WI38 (cell line): ENCODE results near the gene BASP1.
"Not testable (repeated sequence)": the region's sequence is repeated elsewhere in the genome, so short reads cannot be mapped to it uniquely, and the experiment has no call there.

Experiments used
- H3K4me3 ChIP-seq: 2 replicates; pipeline ENCODE4 v1.5.1; 2011; ENCODE audit warnings: low read depth, mild to moderate bottlenecking, control low read depth, low read length
- TF ChIP-seq, protein P1 (sequence below): IDR thresholded peaks from 2 replicates; pipeline ENCODE4 v1.5.1; 2012; ENCODE audit warnings: low read depth, mild to moderate bottlenecking, control low read depth, low read length

Gene BASP1

DNA sequence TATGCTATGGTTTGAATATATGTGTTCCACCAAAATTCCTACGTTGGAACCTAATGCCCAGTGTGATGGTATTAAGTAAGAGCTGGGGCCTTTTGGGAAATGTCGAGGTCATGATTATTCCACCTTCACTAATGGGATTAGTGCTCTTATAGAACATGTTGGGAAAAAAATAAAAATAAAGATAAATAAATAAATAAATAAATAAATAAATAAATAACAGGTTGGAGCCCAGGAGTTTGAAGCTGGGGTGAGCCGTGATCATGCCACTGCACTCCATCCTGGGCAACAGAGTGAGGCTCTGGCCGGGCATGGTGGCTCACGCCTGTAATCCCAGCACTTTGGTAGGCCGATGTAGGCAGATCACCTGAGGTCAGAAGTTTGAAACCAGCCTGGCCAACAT lies 22.5 kb downstream of the BASP1 start:
- no peak overlapping the region for H3K4me3 ChIP-seq
- TF ChIP-seq, protein P1, sequence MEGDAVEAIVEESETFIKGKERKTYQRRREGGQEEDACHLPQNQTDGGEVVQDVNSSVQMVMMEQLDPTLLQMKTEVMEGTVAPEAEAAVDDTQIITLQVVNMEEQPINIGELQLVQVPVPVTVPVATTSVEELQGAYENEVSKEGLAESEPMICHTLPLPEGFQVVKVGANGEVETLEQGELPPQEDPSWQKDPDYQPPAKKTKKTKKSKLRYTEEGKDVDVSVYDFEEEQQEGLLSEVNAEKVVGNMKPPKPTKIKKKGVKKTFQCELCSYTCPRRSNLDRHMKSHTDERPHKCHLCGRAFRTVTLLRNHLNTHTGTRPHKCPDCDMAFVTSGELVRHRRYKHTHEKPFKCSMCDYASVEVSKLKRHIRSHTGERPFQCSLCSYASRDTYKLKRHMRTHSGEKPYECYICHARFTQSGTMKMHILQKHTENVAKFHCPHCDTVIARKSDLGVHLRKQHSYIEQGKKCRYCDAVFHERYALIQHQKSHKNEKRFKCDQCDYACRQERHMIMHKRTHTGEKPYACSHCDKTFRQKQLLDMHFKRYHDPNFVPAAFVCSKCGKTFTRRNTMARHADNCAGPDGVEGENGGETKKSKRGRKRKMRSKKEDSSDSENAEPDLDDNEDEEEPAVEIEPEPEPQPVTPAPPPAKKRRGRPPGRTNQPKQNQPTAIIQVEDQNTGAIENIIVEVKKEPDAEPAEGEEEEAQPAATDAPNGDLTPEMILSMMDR, result no peak

DNA sequence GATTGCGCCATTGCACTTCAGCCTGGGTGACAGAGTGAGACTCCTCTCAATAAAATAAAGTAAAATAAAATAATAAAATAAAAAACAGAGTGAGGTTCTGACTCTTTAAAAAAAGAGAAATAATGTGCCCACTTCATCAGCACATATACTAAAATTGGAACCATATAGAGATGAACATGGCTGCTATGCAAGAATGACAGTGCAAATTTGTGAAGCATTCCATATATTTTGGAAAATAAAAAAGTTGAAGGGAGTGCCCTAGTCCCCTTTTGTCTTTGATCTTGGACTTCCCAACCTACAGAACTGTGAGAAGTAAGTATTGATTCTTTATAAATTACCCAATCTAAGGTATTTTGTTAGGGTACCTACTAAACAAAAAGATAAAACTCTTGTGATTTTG lies 23.1 kb downstream of the BASP1 start:
- TF ChIP-seq, protein P1, result no peak
- no peak overlapping the region for H3K4me3 ChIP-seq

DNA sequence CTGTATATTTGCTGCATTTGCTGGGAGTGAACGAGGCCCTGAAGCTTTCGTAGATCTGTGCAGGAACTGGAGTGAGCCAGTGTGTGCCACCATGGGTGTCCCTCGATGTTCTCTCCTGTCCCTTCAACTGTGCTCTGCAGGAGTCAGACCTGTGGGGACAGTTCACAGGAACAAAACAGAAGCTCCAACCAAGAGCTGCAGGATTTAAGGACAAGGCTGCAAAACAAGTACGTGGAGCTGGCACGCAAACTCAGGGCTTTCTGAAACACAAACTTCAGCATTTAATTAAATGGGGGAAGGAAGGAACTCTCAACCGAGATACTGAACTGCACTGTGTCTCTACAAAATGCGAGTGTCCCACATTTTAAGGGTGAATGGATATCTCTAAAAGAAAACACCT lies 24.2 kb downstream of the BASP1 start:
- TF ChIP-seq, protein P1, result no peak
- no peak overlapping the region for H3K4me3 ChIP-seq

DNA sequence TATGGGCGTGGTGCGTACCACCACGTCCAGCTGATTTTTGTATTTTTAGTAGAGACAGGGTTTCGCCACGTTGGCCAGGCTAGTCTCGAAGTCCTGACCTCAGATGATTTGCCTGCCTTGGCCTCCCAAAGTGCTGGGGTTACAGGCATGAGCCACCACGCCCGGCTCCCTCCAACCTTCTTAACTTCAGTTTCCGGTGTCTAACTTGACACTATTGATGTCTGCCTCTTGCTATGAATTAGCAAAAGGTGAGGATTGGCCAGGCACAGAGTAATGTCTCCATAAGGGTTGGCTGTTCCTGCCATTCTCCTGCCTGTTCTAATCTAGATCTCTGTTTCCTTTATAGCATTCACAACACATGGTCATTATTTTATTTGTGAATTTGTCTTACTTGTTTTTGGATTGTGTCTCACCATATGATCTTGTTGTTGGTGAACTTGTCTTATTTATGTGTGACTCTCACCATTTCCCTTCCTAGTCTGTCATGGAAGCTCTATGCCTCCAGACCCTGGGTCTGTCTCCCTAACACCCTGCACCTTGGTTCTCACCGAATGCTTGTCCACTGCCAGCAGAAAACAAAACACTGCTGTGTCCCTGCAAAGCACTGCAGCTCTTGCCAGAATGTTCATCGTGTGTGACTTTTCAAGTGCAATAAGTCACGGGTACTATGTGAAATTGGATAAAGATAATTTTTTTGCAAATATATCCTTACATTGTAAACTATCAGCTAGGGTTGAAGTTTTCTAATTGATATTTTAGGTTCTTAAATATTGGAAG lies 26.0 kb downstream of the BASP1 start:
- H3K4me3 ChIP-seq, result no peak overlapping the region
- TF ChIP-seq, protein P1, result no peak

DNA sequence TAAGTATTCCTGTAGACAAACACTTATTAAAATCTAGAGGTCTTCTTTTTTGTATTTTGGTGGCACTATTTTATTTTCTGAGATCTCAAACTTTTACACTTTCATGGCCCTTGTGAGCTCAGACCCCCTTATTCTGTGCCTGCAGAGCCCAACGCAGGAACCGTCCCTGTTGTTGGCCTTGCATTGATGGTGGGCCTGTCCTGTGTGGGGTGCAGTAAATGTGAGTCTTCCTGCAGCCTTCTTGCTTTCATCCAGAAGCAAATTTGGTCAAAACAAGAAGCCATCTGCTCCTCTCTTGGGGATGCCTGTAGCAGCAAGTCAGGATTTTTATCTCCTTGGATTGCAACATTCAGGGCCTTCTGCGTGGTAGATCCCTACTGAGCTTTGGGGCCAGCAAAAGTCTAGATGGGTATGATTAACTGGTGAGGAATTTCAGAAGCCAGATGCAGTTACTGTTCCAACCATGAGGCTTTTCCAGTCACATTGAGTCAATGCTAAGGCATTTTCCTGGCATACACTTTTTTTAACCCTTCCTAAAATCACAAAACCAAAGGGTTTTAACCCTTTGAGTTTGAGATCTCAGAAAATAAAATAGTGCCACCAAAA lies 31.7 kb downstream of the BASP1 start:
- TF ChIP-seq, protein P1, result no peak
- H3K4me3 ChIP-seq, result no peak overlapping the region

DNA sequence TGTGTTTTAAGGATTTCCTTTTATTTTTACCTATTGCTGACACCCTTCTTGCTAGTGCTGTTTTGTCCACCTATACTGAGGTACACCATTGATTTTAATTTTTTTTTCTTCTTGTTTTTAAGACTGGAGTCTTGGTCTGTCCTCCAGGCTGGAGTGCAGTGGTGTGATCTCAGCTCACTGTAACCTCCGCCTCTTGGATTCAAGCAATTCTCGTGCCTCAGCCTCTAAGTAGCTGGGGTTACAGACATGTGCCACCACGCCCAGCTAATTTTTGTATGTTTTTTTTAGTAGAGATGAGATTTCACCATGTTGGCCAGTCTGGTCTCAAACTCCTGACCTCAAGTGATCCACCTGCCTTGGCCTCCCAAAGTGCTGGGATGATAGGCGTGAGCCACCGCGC lies 32.4 kb downstream of the BASP1 start:
- H3K4me3 ChIP-seq, result not testable (repeated sequence)

DNA sequence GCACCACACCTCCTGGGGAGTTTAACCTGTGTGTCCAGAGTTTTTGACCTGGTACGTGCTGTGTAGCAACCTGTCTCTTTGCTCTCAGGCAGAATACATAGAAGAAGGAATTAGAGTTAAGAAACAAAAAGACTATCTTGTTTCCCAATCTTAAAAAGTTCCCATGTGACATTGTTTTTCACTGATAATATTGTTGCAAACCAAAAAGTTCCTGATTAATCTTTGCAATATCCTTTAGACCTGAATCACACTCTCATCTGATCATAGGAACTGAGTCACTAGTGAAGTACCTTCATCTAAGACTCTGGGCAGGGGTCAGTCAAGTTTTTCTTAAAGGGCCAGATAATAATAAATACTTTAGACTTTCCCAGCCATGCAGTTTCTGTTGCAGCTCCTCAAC lies 35.1 kb downstream of the BASP1 start:
- TF ChIP-seq, protein P1, result no peak
- H3K4me3 ChIP-seq, result no peak overlapping the region
